GM23248 (cell line): ENCODE data around the gene PCMT1.

Experiments
- EZH2 ChIP-seq: fragments of 200-600 bp; sonication (generic); IDR thresholded peaks from 2 replicates; pipeline ENCODE4 v1.6.1; 2018; ENCODE audit warnings: antibody characterized with exemption, mild to moderate bottlenecking; ENCODE audit not compliant: insufficient read depth, poor library complexity, severe bottlenecking
- EZH2phosphoT487 ChIP-seq: fragments of 200-600 bp; sonication (generic); IDR thresholded peaks from 2 replicates; pipeline ENCODE4 v1.6.1; 2018; ENCODE audit warnings: antibody characterized with exemption, moderate library complexity, mild to moderate bottlenecking, low read depth; ENCODE audit not compliant: insufficient read depth

- no peak for TF ChIP-seq EZH2
- no peak for TF ChIP-seq EZH2phosphoT487
Measured at GRCh38 chr6:149769676-149770075, 20.1 kb downstream of the PCMT1 start.
